Activated CD4-positive, alpha-beta T cell treated with anti-CD3 and anti-CD28 coated beads, Interleukin-2, amount 10 ng/mL, durations not matched to agents 7 days and 5 days (primary cell): ENCODE data around the gene POGZ. TPM values are rescaled to one million over a fixed set of nuclear protein-coding genes. Genes with fewer than 3 reads are reported as not detected.

Source experiments
- CTCF ChIA-PET: fragments of 350-600 bp; sonication (Branson Sonifier 250); formaldehyde crosslinking; loops from one replicate; lab custom pipeline; 2021; ENCODE audit warnings: antibody characterized with exemption; lab: Charles Lee
- POLR2A ChIA-PET: fragments of 350-600 bp; sonication (Branson Sonifier 250); formaldehyde crosslinking; loops from one replicate; lab custom pipeline; 2021; ENCODE audit warnings: antibody characterized with exemption; lab: Charles Lee
- DNase-seq: peaks from one replicate; pipeline ENCODE4 v3.0.0-alpha.2; 2020
- H3K27ac Mint-ChIP-seq: one replicate; pipeline ENCODE4 v1.8.0; 2021; ENCODE audit warnings: mild to moderate bottlenecking, moderate library complexity, mixed read lengths
- H3K27me3 Mint-ChIP-seq: one replicate; pipeline ENCODE4 v1.8.0; 2021; ENCODE audit warnings: mixed read lengths
- H3K36me3 Mint-ChIP-seq: one replicate; pipeline ENCODE4 v1.8.0; 2021; ENCODE audit warnings: low read depth, mixed read lengths
- H3K4me1 Mint-ChIP-seq: one replicate; pipeline ENCODE4 v1.8.0; 2021; ENCODE audit warnings: mixed read lengths
- H3K4me3 Mint-ChIP-seq: one replicate; pipeline ENCODE4 v1.8.0; 2021; ENCODE audit warnings: mild to moderate bottlenecking, moderate library complexity, mixed read lengths
- H3K9me3 Mint-ChIP-seq: one replicate; pipeline ENCODE4 v1.8.0; 2021; ENCODE audit warnings: mixed read lengths
- total RNA-seq, 2 experiments: library from RNA; stranded (reverse); gene quantifications; one replicate each; pipeline ENCODE4 v1.2.3, GENCODE V29; 2021

Gene POGZ
- total RNA-seq: 10 to 100 TPM; 82.8 to 85.5 TPM

GRCh38 chr1:151459331-151460046, at the start of gene POGZ:
POGZ (minus strand) TSS chr1:151459494; CDS start chr1:151442204, 17,290 bp downstream.
- Mint-ChIP-seq H3K36me3 (peaks cover 7% of the 10 kb centered on the region), H3K27ac (peak within 1 kb of the TSS; percentile 97), H3K9me3 (peaks cover 2% of the 10 kb centered on the region), H3K4me3 (peak within 1 kb of the TSS; percentile 86), H3K27me3 (peaks cover 16% of the 10 kb centered on the region), H3K4me1 (peaks cover 37% of the 10 kb centered on the region)
- ChIA-PET POLR2A (no interaction called here), CTCF (no interaction called here)
- DNase-seq: peak; percentile 94

GRCh38 chr1:151508833-151509232, 49.5 kb upstream of the POGZ start:
- ChIA-PET CTCF (interaction anchor here (0.6 kb wide), 1 partner anchor 32 kb away, joined by 3 read pairs; no protein-coding TSS in a partner anchor), POLR2A (no interaction called here)
- DNase-seq: no peak
- Mint-ChIP-seq H3K27ac (no peak overlapping the region), H3K36me3 (no peaks in the 10 kb centered on the region), H3K4me1 (peaks cover 26% of the 10 kb centered on the region), H3K4me3 (no peak overlapping the region), H3K27me3 (peaks cover 5% of the 10 kb centered on the region), H3K9me3 (no peaks in the 10 kb centered on the region)

GRCh38 chr1:151504759-151505158, 45.5 kb upstream of the POGZ start:
- no peak overlapping the region for H3K27ac Mint-ChIP-seq
- no peak overlapping the region for H3K4me3 Mint-ChIP-seq
- no peak for DNase-seq
- CTCF ChIA-PET: interaction anchor here (1.1 kb wide), 1 partner anchor 22 kb away, joined by 3 read pairs; no protein-coding TSS in a partner anchor
- POLR2A ChIA-PET: no interaction called here
- H3K36me3 Mint-ChIP-seq: no peaks in the 10 kb centered on the region
- no peaks in the 10 kb centered on the region for H3K4me1 Mint-ChIP-seq
- H3K27me3 Mint-ChIP-seq: peaks cover 3% of the 10 kb centered on the region
- no peaks in the 10 kb centered on the region for H3K9me3 Mint-ChIP-seq

DNA sequence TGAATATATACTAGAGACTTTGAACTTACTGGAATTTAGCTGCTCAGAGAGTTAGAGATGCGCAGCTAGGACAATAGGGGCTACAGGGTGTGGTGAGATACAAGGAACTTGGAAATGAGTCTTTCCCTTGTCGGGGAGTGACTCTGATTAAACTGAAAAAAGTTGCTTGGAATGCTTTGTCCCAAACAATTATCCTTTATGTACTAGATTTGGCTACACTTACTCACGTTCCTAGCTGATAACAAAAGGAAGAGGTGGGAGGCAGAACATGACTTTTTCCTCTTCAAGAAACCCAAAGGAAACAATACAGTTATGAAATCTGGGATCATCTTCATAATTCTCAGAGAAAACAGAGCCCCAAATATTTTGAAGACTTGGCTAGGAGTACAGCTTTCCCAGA, 45.0 kb upstream of the POGZ start:
- no peaks in the 10 kb centered on the region for H3K9me3 Mint-ChIP-seq
- no peak for DNase-seq
- ChIA-PET POLR2A (no interaction called here), CTCF (interaction anchor here (1.1 kb wide), 1 partner anchor 21 kb away, joined by 3 read pairs; no protein-coding TSS in a partner anchor)
- peaks cover 5% of the 10 kb centered on the region for H3K27me3 Mint-ChIP-seq
- no peaks in the 10 kb centered on the region for H3K4me1 Mint-ChIP-seq
- H3K36me3 Mint-ChIP-seq: no peaks in the 10 kb centered on the region
- no peak overlapping the region for H3K27ac Mint-ChIP-seq
- no peak overlapping the region for H3K4me3 Mint-ChIP-seq

- H3K36me3 Mint-ChIP-seq: no peaks in the 10 kb centered on the region
- CTCF ChIA-PET: interaction anchor here (0.5 to 1.7 kb wide), 4 partner anchors 13 to 41 kb away, joined by 3 to 6 read pairs (median 3); no protein-coding TSS in a partner anchor
These were observed 43.8 kb upstream of the POGZ start for GRCh38 chr1:151502859-151503780.

DNA sequence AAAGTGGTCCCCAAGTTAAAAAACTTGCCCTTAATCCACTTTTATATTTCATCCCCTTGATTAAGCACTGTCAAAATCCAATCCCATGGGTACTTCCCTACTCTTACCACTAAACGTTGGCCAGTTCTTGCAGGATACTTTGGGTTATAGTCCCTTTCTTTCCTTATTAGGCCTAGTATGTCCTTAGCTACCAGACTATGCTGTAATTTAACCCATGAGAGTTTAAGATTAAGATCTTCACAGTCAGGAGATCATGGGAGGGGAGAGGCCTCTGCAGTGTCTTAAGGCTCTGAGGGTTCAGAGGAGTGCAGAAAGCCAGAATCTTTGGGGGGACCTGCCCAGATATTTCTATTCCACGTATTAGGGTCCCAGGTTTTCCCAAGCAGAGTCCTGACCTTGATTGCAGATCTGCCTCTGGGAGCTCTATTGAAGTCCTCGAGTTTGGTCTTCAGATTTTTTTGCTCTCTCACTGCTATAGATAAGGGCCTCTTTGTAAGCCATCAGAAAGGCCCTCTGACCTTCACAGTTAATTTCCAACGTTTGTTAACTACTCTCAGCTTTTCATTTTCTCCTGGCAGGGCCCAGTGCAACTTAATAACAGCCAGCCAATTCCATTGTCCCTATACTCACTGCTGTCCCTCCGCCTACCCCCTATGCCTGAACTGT, 42.9 kb upstream of the POGZ start:
- Mint-ChIP-seq H3K9me3 (no peaks in the 10 kb centered on the region), H3K27ac (no peak overlapping the region), H3K4me3 (no peak overlapping the region), H3K27me3 (peaks cover 5% of the 10 kb centered on the region), H3K4me1 (no peaks in the 10 kb centered on the region), H3K36me3 (no peaks in the 10 kb centered on the region)
- POLR2A ChIA-PET: no interaction called here
- CTCF ChIA-PET: interaction anchor here (0.5 to 1.7 kb wide), 5 partner anchors 12 to 242 kb away, joined by 3 to 6 read pairs (median 3); no protein-coding TSS in a partner anchor
- no peak for DNase-seq

More at GRCh38 chr1:151502859-151503780, 43.8 kb upstream of the POGZ start:
- Mint-ChIP-seq H3K4me3 (no peak overlapping the region), H3K4me1 (no peaks in the 10 kb centered on the region), H3K27ac (no peak overlapping the region), H3K9me3 (no peaks in the 10 kb centered on the region), H3K27me3 (peaks cover 5% of the 10 kb centered on the region)
- DNase-seq: no peak
- POLR2A ChIA-PET: no interaction called here

DNA sequence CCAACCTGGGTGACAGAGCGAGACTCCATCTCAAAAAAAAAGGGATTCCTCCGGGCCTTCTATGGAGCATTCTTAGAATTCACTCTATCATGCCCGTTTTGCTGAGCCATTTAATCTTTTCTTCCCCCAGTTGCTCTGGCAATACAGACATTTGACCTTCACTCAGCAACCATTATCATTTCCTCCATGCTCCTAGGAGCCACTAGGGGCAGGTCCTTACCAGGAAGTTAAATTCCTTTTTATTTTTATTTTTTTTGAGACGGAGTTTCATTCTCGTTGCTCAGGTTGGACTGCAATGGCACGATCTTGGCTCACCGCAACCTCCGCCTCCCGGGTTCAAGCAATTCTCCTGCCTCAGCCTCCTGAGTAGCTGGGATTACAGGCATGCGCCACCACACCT, 42.2 kb upstream of the POGZ start:
- peaks cover 5% of the 10 kb centered on the region for H3K27me3 Mint-ChIP-seq
- H3K9me3 Mint-ChIP-seq: no peaks in the 10 kb centered on the region
- no peak overlapping the region for H3K27ac Mint-ChIP-seq
- POLR2A ChIA-PET: no interaction called here
- H3K36me3 Mint-ChIP-seq: no peaks in the 10 kb centered on the region
- CTCF ChIA-PET: interaction anchor here (1.2 to 1.6 kb wide), 2 partner anchors 9 to 38 kb away, joined by 3 to 4 read pairs; partner anchors contain the start of gene TUFT1
- no peak for DNase-seq
- no peak overlapping the region for H3K4me3 Mint-ChIP-seq
- no peaks in the 10 kb centered on the region for H3K4me1 Mint-ChIP-seq

- no peak for DNase-seq
- ChIA-PET CTCF (interaction anchor here (1.0 to 1.1 kb wide), 2 partner anchors 10 to 24 kb away, joined by 3 to 4 read pairs; no protein-coding TSS in a partner anchor), POLR2A (no interaction called here)
- Mint-ChIP-seq H3K9me3 (no peaks in the 10 kb centered on the region), H3K4me1 (no peaks in the 10 kb centered on the region), H3K27ac (no peak overlapping the region), H3K36me3 (no peaks in the 10 kb centered on the region), H3K27me3 (peaks cover 2% of the 10 kb centered on the region), H3K4me3 (no peak overlapping the region)
These were observed 40.6 kb upstream of the POGZ start for GRCh38 chr1:151499930-151500329.

DNA sequence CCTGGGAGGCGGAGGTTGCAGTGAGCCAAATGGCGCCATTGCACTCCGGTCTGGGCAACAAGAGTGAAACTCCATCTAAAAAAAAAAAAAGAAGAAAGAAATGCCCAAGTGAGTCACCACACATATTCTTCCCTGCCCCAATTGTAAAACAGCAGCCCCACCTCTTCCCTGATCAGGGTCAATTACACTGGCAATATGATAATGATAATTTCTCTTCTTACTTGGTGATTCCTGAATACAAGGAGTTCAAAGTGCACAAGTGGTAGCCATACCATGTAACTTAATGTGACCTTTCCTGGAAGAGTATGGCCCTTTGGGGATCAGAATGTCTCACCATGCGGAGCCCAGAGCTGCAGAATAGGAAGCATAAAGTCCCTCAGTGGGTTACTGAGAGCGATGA, 40.1 kb upstream of the POGZ start:
- ChIA-PET CTCF (interaction anchor here (1.0 to 1.1 kb wide), 2 partner anchors 10 to 23 kb away, joined by 3 to 4 read pairs; no protein-coding TSS in a partner anchor), POLR2A (no interaction called here)
- no peak for DNase-seq
- Mint-ChIP-seq H3K9me3 (no peaks in the 10 kb centered on the region), H3K4me3 (no peak overlapping the region), H3K36me3 (no peaks in the 10 kb centered on the region), H3K27me3 (peaks cover 2% of the 10 kb centered on the region), H3K4me1 (no peaks in the 10 kb centered on the region), H3K27ac (no peak overlapping the region)

DNA sequence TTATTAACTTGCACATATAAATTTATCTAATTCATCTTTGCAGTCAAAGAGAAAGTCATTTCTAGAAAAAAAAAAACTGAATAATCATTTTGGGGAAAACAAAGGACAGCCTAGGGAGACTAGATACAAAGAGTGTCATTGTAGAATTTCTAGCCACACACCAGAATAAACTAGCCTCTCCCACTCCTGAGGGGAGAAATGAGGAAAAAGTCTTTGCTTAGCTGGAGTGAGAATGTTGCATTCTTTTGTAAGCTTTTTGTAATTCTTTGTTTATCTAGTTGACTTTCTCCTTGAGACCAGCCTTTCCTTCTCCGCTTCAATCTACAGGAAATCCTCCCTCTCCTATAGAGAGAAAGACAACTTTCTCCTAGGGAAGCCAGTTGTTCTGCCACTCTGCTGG, 36.0 kb upstream of the POGZ start:
- Mint-ChIP-seq H3K27me3 (peaks cover 4% of the 10 kb centered on the region), H3K4me3 (no peak overlapping the region), H3K9me3 (no peaks in the 10 kb centered on the region), H3K4me1 (no peaks in the 10 kb centered on the region), H3K36me3 (no peaks in the 10 kb centered on the region), H3K27ac (no peak overlapping the region)
- ChIA-PET POLR2A (no interaction called here), CTCF (interaction anchor here (0.6 kb wide), 1 partner anchor 185 kb away, joined by 3 read pairs; no protein-coding TSS in a partner anchor)
- no peak for DNase-seq

- no peaks in the 10 kb centered on the region for H3K36me3 Mint-ChIP-seq
- H3K27me3 Mint-ChIP-seq: peaks cover 4% of the 10 kb centered on the region
- no peak for DNase-seq
- no peaks in the 10 kb centered on the region for H3K4me1 Mint-ChIP-seq
- no peaks in the 10 kb centered on the region for H3K9me3 Mint-ChIP-seq
- no peak overlapping the region for H3K27ac Mint-ChIP-seq
- POLR2A ChIA-PET: no interaction called here
- CTCF ChIA-PET: interaction anchor here (0.6 to 2.1 kb wide), 7 partner anchors 11 to 304 kb away, joined by 3 to 7 read pairs (median 3); partner anchors contain the start of gene CGN
- no peak overlapping the region for H3K4me3 Mint-ChIP-seq
These were observed 35.5 kb upstream of the POGZ start for GRCh38 chr1:151494741-151495281.

DNA sequence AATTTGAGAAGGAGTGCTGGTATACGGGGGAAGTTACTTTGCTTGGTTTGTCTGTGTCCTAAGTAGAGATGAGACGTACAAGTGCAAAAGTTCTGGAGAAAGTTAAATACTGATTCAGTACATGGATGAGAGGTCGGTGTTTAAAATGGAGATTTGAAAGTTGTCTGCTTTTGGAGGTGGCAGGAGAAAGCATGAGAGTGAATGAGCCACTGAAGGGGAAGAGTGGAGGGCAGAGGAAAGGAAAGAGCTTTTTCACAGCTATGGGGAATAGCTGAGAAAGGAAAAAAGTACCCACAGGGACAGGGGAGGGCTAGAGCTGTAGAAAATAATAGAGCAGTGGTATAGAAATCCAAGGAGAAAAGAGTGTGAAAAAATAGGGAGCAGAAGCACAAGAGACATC, 33.7 kb upstream of the POGZ start:
- Mint-ChIP-seq H3K27me3 (peaks cover 2% of the 10 kb centered on the region), H3K4me3 (no peak overlapping the region), H3K36me3 (no peaks in the 10 kb centered on the region), H3K9me3 (no peaks in the 10 kb centered on the region), H3K27ac (no peak overlapping the region), H3K4me1 (no peaks in the 10 kb centered on the region)
- DNase-seq: no peak
- CTCF ChIA-PET: interaction anchor here (1.1 to 2.1 kb wide), 3 partner anchors 10 to 44 kb away, joined by 3 to 7 read pairs (median 3); no protein-coding TSS in a partner anchor
- POLR2A ChIA-PET: interaction anchor here (0.6 kb wide), 1 partner anchor 1394 kb away, joined by 3 read pairs; no protein-coding TSS in a partner anchor
